Neural cell (in vitro differentiated cells): ENCODE measurements around the gene FBXW8.

ENCODE experiments used
- EP300 ChIP-seq: fragments of 450-650 bp; conservative IDR thresholded peaks from 2 replicates; pipeline ENCODE4 v1.6.1; 2014; ENCODE audit warnings: antibody characterized with exemption, mild to moderate bottlenecking, moderate library complexity; ENCODE audit not compliant: poor library complexity, severe bottlenecking
- RAD21 ChIP-seq: fragments of 450-650 bp; conservative IDR thresholded peaks from 2 replicates; pipeline ENCODE4 v1.6.1; 2014; ENCODE audit warnings: antibody characterized with exemption, mild to moderate bottlenecking, moderate library complexity

GRCh38 chr12:116901612-116902011 is 9.1 kb upstream of the FBXW8 start:
- TF ChIP-seq RAD21 (no peak), EP300 (no peak)
